CD4-positive, CD25-positive, alpha-beta regulatory T cell (primary cell): ENCODE data around the gene IYD. TPM values are rescaled to one million over a fixed set of nuclear protein-coding genes. Genes with fewer than 3 reads are reported as not detected.

Experiments
- ATAC-seq, 2 donors: fragments of 150-1000 bp; cut with Tn5 transposase; one replicate each; pipeline ENCODE4 v1.10.0; 2021; ENCODE audit warnings: low read depth in 2 of 2, moderate number of reproducible peaks in 2 of 2, moderate library complexity in 1 of 2
- DNase-seq, 3 donors: peaks; one replicate each; pipeline versions ENCODE4 v3.0.0 to v3.0.0-alpha.2; 2012 to 2022; ENCODE audit warnings: mixed read lengths in 1 of 3
- H3K27ac ChIP-seq: one replicate; pipeline ENCODE4 v1.7.0; 2013; ENCODE audit warnings: mild to moderate bottlenecking, low read length; ENCODE audit not compliant: insufficient read depth, poor library complexity, severe bottlenecking
- H3K27me3 ChIP-seq: one replicate; pipeline ENCODE4 v1.7.0; 2013; ENCODE audit warnings: low read length; ENCODE audit not compliant: control insufficient read depth, insufficient read depth
- H3K36me3 ChIP-seq: one replicate; pipeline ENCODE4 v1.7.0; 2013; ENCODE audit warnings: mild to moderate bottlenecking, low read length, moderate library complexity; ENCODE audit not compliant: control insufficient read depth, insufficient read depth
- H3K4me1 ChIP-seq: 2 replicates; pipeline ENCODE4 v1.7.0; 2013; ENCODE audit warnings: mild to moderate bottlenecking, low read length; ENCODE audit not compliant: insufficient read depth, control insufficient read depth, poor library complexity, severe bottlenecking
- H3K4me3 ChIP-seq: one replicate; pipeline ENCODE4 v1.7.0; 2013; ENCODE audit warnings: low read depth, mild to moderate bottlenecking, low read length, moderate library complexity
- H3K9me3 ChIP-seq, 2 experiments: 1 replicate in 1 of 2; 2 replicates in 1 of 2; pipeline ENCODE4 v1.7.0; 2013; ENCODE audit warnings: low read length in 2 of 2, mild to moderate bottlenecking in 1 of 2, moderate library complexity in 1 of 2; ENCODE audit not compliant: control insufficient read depth in 2 of 2
- H3K27ac Mint-ChIP-seq, 3 donors: one replicate each; pipeline ENCODE4 v1.8.0; 2020 to 2022; ENCODE audit warnings: mild to moderate bottlenecking in 3 of 3, mixed read lengths in 3 of 3, moderate library complexity in 2 of 3
- H3K27me3 Mint-ChIP-seq: one replicate; pipeline ENCODE4 v1.8.0; 2022; ENCODE audit warnings: mild to moderate bottlenecking, mixed read lengths
- H3K36me3 Mint-ChIP-seq: one replicate; pipeline ENCODE4 v1.8.0; 2020; ENCODE audit warnings: mixed read lengths
- H3K4me1 Mint-ChIP-seq, 4 donors: one replicate each; pipeline ENCODE4 v1.8.0; 2020 to 2022; ENCODE audit warnings: mixed read lengths in 4 of 4, mild to moderate bottlenecking in 1 of 4
- H3K4me3 Mint-ChIP-seq, 4 donors: one replicate each; pipeline ENCODE4 v1.8.0; 2020 to 2022; ENCODE audit warnings: mild to moderate bottlenecking in 4 of 4, mixed read lengths in 4 of 4, moderate library complexity in 3 of 4
- H3K9me3 Mint-ChIP-seq, 7 donors: one replicate each; pipeline ENCODE4 v1.8.0; 2020 to 2022; ENCODE audit warnings: mixed read lengths in 7 of 7, mild to moderate bottlenecking in 3 of 7, moderate library complexity in 2 of 7
- polyA plus RNA-seq, 4 donors: library from polyadenylated mRNA; unstranded; fragments of 300-500 nt; fragmentation: Illumina TruSeq; gene quantifications; one replicate each; pipeline ENCODE4 v1.2.3, GENCODE V29; 2021
- total RNA-seq: library from RNA; stranded (reverse); gene quantifications from one replicate; pipeline ENCODE4 v1.2.3, GENCODE V29; 2022

IYD gene, protein sequence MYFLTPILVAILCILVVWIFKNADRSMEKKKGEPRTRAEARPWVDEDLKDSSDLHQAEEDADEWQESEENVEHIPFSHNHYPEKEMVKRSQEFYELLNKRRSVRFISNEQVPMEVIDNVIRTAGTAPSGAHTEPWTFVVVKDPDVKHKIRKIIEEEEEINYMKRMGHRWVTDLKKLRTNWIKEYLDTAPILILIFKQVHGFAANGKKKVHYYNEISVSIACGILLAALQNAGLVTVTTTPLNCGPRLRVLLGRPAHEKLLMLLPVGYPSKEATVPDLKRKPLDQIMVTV
- total RNA-seq = not detected
- polyA plus RNA-seq = not detected

DNA sequence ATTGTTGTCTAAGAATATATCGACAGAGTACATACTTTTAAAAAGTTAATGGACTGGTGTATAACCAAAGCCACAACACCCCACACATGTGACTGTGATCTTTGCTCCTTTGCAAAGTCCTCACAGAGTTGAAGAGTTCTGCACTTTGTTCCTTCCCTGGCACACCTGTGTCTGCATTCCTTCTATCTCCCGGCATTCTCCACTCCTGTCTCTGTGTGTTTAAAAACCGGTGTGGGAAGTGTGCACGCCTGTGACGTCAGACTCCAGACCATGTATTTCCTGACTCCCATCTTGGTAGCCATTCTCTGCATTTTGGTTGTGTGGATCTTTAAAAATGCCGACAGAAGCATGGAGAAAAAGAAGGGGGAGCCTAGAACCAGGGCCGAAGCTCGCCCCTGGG, at the start of gene IYD:
Gene IYD, plus strand, starts transcription at position 251 of the 400 bp plus-strand sequence. Its CDS starts 20 bp downstream, at position 271.
- Mint-ChIP-seq H3K4me3 (no peak within 1 kb of the TSS), H3K9me3 (peaks cover 0 to 2% (median 0%) of the 10 kb centered on the region in 7 donors), H3K36me3 (no peaks in the 10 kb centered on the region), H3K27ac (no peak within 1 kb of the TSS), H3K27me3 (no peaks in the 10 kb centered on the region), H3K4me1 (no peaks in the 10 kb centered on the region)
- Histone ChIP-seq H3K27me3 (peaks cover 2% of the 10 kb centered on the region), H3K27ac (no peak within 1 kb of the TSS), H3K9me3 (no peaks in the 10 kb centered on the region), H3K4me3 (no peak within 1 kb of the TSS), H3K4me1 (no peaks in the 10 kb centered on the region), H3K36me3 (no peaks in the 10 kb centered on the region)
- ATAC-seq (no peak), DNase-seq (no peak)

DNA sequence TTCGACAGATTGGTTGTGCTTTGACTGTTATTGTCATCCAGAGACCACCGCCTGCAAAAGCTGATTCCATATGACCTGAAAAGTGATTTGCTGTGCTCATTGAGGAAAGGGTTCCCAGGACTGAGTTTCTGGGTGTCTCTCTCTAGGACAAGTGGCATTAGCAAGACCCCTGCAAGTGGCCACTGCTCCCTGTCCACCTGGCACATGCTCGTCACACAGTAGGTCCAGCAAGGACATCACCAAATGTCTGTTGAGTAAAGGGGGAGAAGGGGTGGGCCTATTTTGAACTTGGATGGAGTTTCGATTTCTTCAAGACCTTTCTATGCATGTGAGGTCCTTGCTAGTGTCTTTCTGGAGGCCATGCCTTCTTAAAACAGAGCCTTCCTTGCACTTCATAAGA, 48.9 kb upstream of the IYD start:
- H3K4me3 ChIP-seq = no peak overlapping the region
- H3K4me1 Mint-ChIP-seq = no peaks in the 10 kb centered on the region
- no peak overlapping the region for H3K27ac Mint-ChIP-seq
- no peaks in the 10 kb centered on the region for H3K36me3 Mint-ChIP-seq
- no peaks in the 10 kb centered on the region for H3K27me3 ChIP-seq
- no peak overlapping the region for H3K4me3 Mint-ChIP-seq
- no peaks in the 10 kb centered on the region for H3K4me1 ChIP-seq
- DNase-seq (no peak), ATAC-seq (no peak)
- H3K9me3 ChIP-seq = no peaks in the 10 kb centered on the region
- H3K27ac ChIP-seq = no peak overlapping the region
- peaks cover 16% of the 10 kb centered on the region for H3K27me3 Mint-ChIP-seq
- H3K9me3 Mint-ChIP-seq = no peaks in the 10 kb centered on the region
- no peaks in the 10 kb centered on the region for H3K36me3 ChIP-seq

DNA sequence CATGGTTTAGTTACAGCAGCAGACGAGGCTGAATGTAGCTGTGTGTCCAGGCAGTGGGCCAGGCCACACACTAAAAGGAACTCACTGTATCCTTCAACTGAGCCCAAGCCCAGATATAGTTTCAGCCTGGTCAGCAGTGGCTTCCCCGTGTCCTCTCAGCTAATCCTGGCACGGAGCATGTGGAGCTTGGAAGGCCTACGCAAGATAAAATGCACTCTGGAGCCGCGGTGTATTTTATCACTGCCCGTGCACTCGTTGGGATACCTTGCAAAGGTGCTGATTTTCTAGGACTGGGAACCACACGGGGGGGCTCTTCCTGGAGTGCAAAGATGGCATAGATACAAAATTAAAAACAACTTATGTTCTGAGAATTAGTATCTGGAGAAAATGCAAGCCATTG, 48.4 kb upstream of the IYD start:
- Mint-ChIP-seq H3K4me3 (no peak overlapping the region), H3K36me3 (no peaks in the 10 kb centered on the region), H3K4me1 (no peaks in the 10 kb centered on the region), H3K27me3 (peaks cover 17% of the 10 kb centered on the region), H3K9me3 (no peaks in the 10 kb centered on the region), H3K27ac (no peak overlapping the region)
- Histone ChIP-seq H3K4me3 (no peak overlapping the region), H3K9me3 (no peaks in the 10 kb centered on the region), H3K36me3 (no peaks in the 10 kb centered on the region), H3K27ac (no peak overlapping the region), H3K27me3 (no peaks in the 10 kb centered on the region), H3K4me1 (no peaks in the 10 kb centered on the region)
- no peak for DNase-seq
- no peak for ATAC-seq

DNA sequence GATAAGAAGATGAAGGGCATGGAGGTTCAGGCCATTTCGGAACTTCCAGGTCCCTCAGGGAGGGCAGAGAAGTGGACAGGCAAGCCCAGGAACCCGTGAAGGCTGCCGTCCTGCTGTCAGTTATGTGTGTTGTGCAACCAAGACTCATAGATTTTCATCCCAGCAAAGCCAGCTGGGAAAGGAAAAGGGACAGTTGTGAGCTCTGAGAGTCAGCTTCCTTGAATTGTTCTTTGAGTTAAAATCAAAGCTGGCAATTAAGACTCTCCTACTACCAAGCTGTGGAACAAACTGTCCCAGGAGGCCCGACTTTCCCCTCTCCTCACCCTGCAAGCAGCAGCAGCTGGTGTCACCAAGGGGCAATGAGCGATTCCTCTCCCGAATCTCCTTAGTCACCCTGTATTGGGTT, 46.3 kb upstream of the IYD start:
- no peaks in the 10 kb centered on the region for H3K27me3 ChIP-seq
- no peaks in the 10 kb centered on the region for H3K36me3 ChIP-seq
- Mint-ChIP-seq H3K4me1 (no peaks in the 10 kb centered on the region), H3K27me3 (peaks cover 22% of the 10 kb centered on the region), H3K9me3 (no peaks in the 10 kb centered on the region), H3K36me3 (no peaks in the 10 kb centered on the region), H3K27ac (no peak overlapping the region), H3K4me3 (no peak overlapping the region)
- no peak overlapping the region for H3K4me3 ChIP-seq
- no peaks in the 10 kb centered on the region for H3K9me3 ChIP-seq
- ATAC-seq (no peak), DNase-seq (no peak)
- H3K27ac ChIP-seq = no peak overlapping the region
- H3K4me1 ChIP-seq = no peaks in the 10 kb centered on the region

DNA sequence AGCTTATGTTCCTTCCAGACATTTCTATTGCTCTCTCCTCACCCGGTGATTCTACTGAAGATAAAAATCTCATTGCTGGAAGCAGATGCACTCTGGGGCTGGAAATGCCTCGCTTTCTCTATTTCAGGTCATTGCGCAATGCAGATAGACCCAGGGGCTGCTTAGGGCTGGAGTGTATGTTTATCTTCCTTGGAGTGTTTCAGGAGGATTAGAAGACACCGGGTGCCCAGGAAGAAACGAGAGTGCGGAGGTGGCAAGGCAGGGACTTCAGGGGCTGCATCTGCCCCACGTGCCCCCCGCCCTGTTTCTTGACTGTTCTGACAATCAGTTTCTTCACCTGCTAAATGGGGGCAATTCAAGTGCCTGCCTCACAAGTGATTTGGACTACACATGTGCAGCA, 45.6 kb upstream of the IYD start:
- DNase-seq (no peak), ATAC-seq (no peak)
- no peaks in the 10 kb centered on the region for H3K36me3 ChIP-seq
- no peaks in the 10 kb centered on the region for H3K4me1 ChIP-seq
- Mint-ChIP-seq H3K27me3 (peaks cover 27% of the 10 kb centered on the region), H3K9me3 (no peaks in the 10 kb centered on the region), H3K27ac (no peak overlapping the region), H3K4me3 (no peak overlapping the region), H3K36me3 (no peaks in the 10 kb centered on the region), H3K4me1 (no peaks in the 10 kb centered on the region)
- no peaks in the 10 kb centered on the region for H3K9me3 ChIP-seq
- H3K4me3 ChIP-seq = no peak overlapping the region
- no peak overlapping the region for H3K27ac ChIP-seq
- no peaks in the 10 kb centered on the region for H3K27me3 ChIP-seq

DNA sequence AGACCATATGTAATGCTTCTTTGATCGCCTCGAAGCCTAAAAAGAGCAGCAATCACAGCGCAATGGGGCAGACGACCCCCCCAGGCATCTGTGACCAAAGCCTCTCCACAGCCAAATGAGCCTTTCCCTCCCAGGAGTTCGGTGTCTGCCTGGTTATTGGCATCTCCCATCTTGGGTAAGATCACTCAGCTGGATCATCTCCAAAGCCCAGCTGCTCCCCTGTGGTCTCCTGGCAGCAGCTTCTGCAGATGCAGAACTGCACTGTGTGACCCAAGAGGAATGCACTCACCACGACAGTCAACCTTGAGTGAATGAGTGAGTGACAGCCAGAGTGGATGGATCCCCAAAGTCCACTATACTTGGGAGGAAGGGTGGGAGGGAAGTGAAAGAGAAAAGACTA, 44.8 kb upstream of the IYD start:
- H3K27ac Mint-ChIP-seq = no peak overlapping the region
- Histone ChIP-seq H3K4me1 (no peaks in the 10 kb centered on the region), H3K27ac (no peak overlapping the region), H3K9me3 (no peaks in the 10 kb centered on the region), H3K4me3 (no peak overlapping the region), H3K36me3 (no peaks in the 10 kb centered on the region), H3K27me3 (no peaks in the 10 kb centered on the region)
- no peak for DNase-seq
- no peaks in the 10 kb centered on the region for H3K4me1 Mint-ChIP-seq
- ATAC-seq = no peak
- no peak overlapping the region for H3K4me3 Mint-ChIP-seq
- no peaks in the 10 kb centered on the region for H3K9me3 Mint-ChIP-seq
- H3K27me3 Mint-ChIP-seq = peaks cover 23% of the 10 kb centered on the region
- no peaks in the 10 kb centered on the region for H3K36me3 Mint-ChIP-seq

DNA sequence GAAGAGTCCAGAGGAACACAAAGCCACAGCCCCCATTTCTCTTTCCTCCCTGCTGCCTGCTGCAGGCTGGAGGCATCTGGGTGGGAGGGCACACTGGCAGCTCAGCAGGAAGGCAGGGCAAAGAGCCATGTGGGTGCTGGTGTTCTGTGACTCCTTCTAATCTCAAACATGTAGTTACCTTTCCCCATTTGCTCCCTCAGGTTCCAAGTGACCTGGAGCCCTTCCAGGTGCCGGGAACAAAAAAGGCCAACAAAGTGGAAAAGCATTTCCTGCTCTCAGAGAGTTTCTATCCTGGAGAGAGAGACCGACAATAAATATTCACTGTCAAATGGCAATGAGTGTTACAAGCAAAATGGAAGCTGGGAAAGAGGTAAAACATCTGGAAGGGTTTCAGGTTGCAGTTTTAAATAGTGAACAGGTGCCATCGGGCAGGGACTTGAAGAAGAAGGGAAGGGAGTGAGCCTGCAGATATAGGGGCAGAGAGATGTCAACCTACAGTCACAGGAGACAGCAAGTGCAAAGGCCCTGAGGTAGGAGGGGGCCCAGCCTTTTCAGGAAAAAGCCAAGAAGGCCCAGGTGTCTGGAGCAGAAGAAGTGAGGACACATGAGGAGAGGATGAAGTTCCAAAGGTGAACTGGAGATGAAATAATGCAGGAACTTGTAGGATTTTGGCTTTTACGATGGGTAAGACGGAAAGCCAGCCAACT, 43.6 kb upstream of the IYD start:
- ATAC-seq (no peak), DNase-seq (no peak)
- Mint-ChIP-seq H3K27ac (peak overlapping the region in 1 of 3 donors; percentile 10), H3K4me3 (no peak overlapping the region), H3K4me1 (no peaks in the 10 kb centered on the region), H3K27me3 (peaks cover 19% of the 10 kb centered on the region), H3K9me3 (no peaks in the 10 kb centered on the region), H3K36me3 (no peaks in the 10 kb centered on the region)
- no peaks in the 10 kb centered on the region for H3K4me1 ChIP-seq
- H3K4me3 ChIP-seq = no peak overlapping the region
- H3K27ac ChIP-seq = no peak overlapping the region
- H3K27me3 ChIP-seq = no peaks in the 10 kb centered on the region
- H3K36me3 ChIP-seq = no peaks in the 10 kb centered on the region
- H3K9me3 ChIP-seq = no peaks in the 10 kb centered on the region
